ENCODE measurements around the gene DNAJC30. TPM values are rescaled to one million over a fixed set of nuclear protein-coding genes. Genes with fewer than 3 reads are reported as not detected.
"Not testable (repeated sequence)": the region's sequence is repeated elsewhere in the genome, so short reads cannot be mapped to it uniquely, and the experiment has no call there.

DNAJC30 gene
- total RNA-seq, 2 experiments from 2014 or later: 5.9 to 13.7 TPM

GRCh38 chr7:73721377-73721817, 38.1 kb upstream of the DNAJC30 start:
- Histone ChIP-seq H3K27ac (ENCODE audit: low read depth, low read length, poor library complexity, severe bottlenecking) (no peak overlapping the region), H3K4me2 (ENCODE audit: low read length) (no peak overlapping the region), H3K9me3 (ENCODE audit: low read length) (no peaks in the 10 kb centered on the region), H3K4me3 (ENCODE audit: low read depth, low read length, poor library complexity, severe bottlenecking) (no peak overlapping the region), H3K36me3 (ENCODE audit: insufficient read depth, low read length) (no peaks in the 10 kb centered on the region), H3K9me2 (ENCODE audit: insufficient read depth, low read length) (no peaks in the 10 kb centered on the region), H4K20me1 (ENCODE audit: insufficient read depth, low read length) (no peaks in the 10 kb centered on the region), H2AFZ (ENCODE audit: low read length) (no peak overlapping the region), H3K4me1 (ENCODE audit: insufficient read depth, low read length, poor library complexity, severe bottlenecking) (peaks cover 15% of the 10 kb centered on the region), H3K79me2 (ENCODE audit: insufficient read depth, low read depth, low read length) (no peaks in the 10 kb centered on the region)
- no peak for DNase-seq (ENCODE audit: low spot score)
- TF ChIP-seq EZH2phosphoT487 (IDR thresholded peaks at IDR 0.05; ENCODE audit: borderline replicate concordance, low read depth, low read length) (no peak), CTCF (conservative IDR thresholded peaks at IDR 0.05; ENCODE audit: low read length) (no peak)
- ChIA-PET POLR2A (no interaction called here), CTCF (ENCODE audit: unreplicated experiment) (no interaction called here)
- no TSS peak for BruUV-seq (replicated peaks)
- intact Hi-C loops (cut with micrococcal nuclease; ENCODE audit: unreplicated experiment): loop anchor here (10.0 kb wide), 1 partner anchor 267 kb away; no protein-coding TSS in a partner anchor

GRCh38 chr7:73720443-73720842, 37.2 kb upstream of the DNAJC30 start:
- not testable (repeated sequence) for H3K9me2 ChIP-seq (ENCODE audit: insufficient read depth, low read length); H3K4me3 ChIP-seq (ENCODE audit: low read depth, low read length, poor library complexity, severe bottlenecking); H2AFZ ChIP-seq (ENCODE audit: low read length); H4K20me1 ChIP-seq (ENCODE audit: insufficient read depth, low read length); H3K27ac ChIP-seq (ENCODE audit: low read depth, low read length, poor library complexity, severe bottlenecking); H3K36me3 ChIP-seq (ENCODE audit: insufficient read depth, low read length); H3K79me2 ChIP-seq (ENCODE audit: insufficient read depth, low read depth, low read length); DNase-seq (ENCODE audit: low spot score); BruUV-seq (replicated peaks); H3K9me3 ChIP-seq (ENCODE audit: low read length); H3K4me2 ChIP-seq (ENCODE audit: low read length)
- intact Hi-C loops (cut with micrococcal nuclease; ENCODE audit: unreplicated experiment): loop anchor here (10.0 kb wide), 1 partner anchor 266 kb away; no protein-coding TSS in a partner anchor
- H3K4me1 ChIP-seq (ENCODE audit: insufficient read depth, low read length, poor library complexity, severe bottlenecking): peaks cover 25% of the 10 kb centered on the region
- CTCF ChIA-PET (ENCODE audit: unreplicated experiment): interaction anchor here (0.6 to 1.4 kb wide), 2 partner anchors 114 to 403 kb away, joined by 3 to 4 read pairs; no protein-coding TSS in a partner anchor
- POLR2A ChIA-PET: interaction anchor here (0.6 to 1.0 kb wide), 3 partner anchors 8 to 384 kb away, joined by 3 to 4 read pairs (median 4); no protein-coding TSS in a partner anchor

GRCh38 chr7:73719806-73720169, 36.5 kb upstream of the DNAJC30 start:
- H4K20me1 ChIP-seq (ENCODE audit: insufficient read depth, low read length): no peaks in the 10 kb centered on the region
- POLR2A ChIA-PET: interaction anchor here (0.6 to 1.0 kb wide), 3 partner anchors 9 to 383 kb away, joined by 3 to 4 read pairs (median 4); no protein-coding TSS in a partner anchor
- TF ChIP-seq CTCF (conservative IDR thresholded peaks at IDR 0.05; ENCODE audit: low read length): no peak
- no peak for TF ChIP-seq EZH2phosphoT487 (IDR thresholded peaks at IDR 0.05; ENCODE audit: borderline replicate concordance, low read depth, low read length)
- no peak overlapping the region; the same call in 1 of the 2 replicates for H2AFZ ChIP-seq (ENCODE audit: low read length)
- CTCF ChIA-PET (ENCODE audit: unreplicated experiment): interaction anchor here (0.6 to 1.4 kb wide), 2 partner anchors 113 to 403 kb away, joined by 3 to 4 read pairs; no protein-coding TSS in a partner anchor
- H3K4me1 ChIP-seq (ENCODE audit: insufficient read depth, low read length, poor library complexity, severe bottlenecking): peaks cover 28% of the 10 kb centered on the region
- no peaks in the 10 kb centered on the region for H3K36me3 ChIP-seq (ENCODE audit: insufficient read depth, low read length)
- no peak for DNase-seq (ENCODE audit: low spot score)
- peak overlapping the region; percentile 95 for H3K4me3 ChIP-seq (ENCODE audit: low read depth, low read length, poor library complexity, severe bottlenecking)
- H3K9me3 ChIP-seq (ENCODE audit: low read length): no peaks in the 10 kb centered on the region
- H3K4me2 ChIP-seq (ENCODE audit: low read length): peak overlapping the region; percentile 89
- no peaks in the 10 kb centered on the region for H3K9me2 ChIP-seq (ENCODE audit: insufficient read depth, low read length)
- H3K27ac ChIP-seq (ENCODE audit: low read depth, low read length, poor library complexity, severe bottlenecking): no peak overlapping the region
- intact Hi-C loops (cut with micrococcal nuclease; ENCODE audit: unreplicated experiment): loop anchor here (10.0 kb wide), 1 partner anchor 265 kb away; no protein-coding TSS in a partner anchor
- H3K79me2 ChIP-seq (ENCODE audit: insufficient read depth, low read depth, low read length): no peaks in the 10 kb centered on the region
- BruUV-seq (replicated peaks): no TSS peak
